ENCODE measurements around the gene PCOLCE2.

DNA sequence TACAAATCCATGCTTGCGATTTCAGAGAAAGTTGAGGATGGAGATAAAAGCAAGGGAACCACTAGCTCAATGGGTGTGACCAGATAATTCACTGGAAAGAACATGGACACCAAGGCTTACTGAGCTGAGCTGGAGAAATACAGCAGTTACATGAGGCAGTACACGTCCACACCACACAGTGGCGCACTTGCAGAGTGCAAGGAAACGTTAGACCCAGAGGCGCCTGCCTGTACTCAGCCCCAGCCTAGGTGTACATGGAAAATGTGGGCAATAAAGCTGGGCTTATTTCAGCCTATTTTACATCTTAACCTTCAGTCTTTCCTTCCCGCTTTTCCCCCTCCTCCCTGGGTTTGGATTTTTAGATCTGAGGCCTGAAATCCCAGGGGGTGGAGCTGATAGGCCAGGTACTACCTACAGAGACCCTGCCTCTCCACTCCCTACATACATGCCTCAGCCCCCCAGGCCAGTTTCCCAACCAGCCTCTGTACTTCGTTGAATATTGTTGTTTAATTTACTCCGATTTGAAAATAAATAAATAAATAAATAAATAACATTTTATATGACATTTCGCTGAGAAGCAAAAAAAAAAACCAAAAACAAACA is 60.1 kb downstream of the PCOLCE2 start:
- TF ChIP-seq EP300 (IDR thresholded peaks at IDR 0.05; ENCODE audit: borderline replicate concordance) (no peak), YY1 (IDR thresholded peaks at IDR 0.05; ENCODE audit: low read depth) (no peak), RAD21 (IDR thresholded peaks at IDR 0.05; ENCODE audit: low read depth) (peak; percentile 95), CEBPB (IDR thresholded peaks at IDR 0.05) (no peak), NFIC (IDR thresholded peaks at IDR 0.05) (no peak), TAF1 (IDR thresholded peaks at IDR 0.05; ENCODE audit: low read depth) (no peak), TEAD4 (IDR thresholded peaks at IDR 0.05) (no peak)
- TF ChIP-seq, protein P1, sequence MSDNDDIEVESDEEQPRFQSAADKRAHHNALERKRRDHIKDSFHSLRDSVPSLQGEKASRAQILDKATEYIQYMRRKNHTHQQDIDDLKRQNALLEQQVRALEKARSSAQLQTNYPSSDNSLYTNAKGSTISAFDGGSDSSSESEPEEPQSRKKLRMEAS (IDR thresholded peaks at IDR 0.05), result no peak
- TF ChIP-seq, protein P2, sequence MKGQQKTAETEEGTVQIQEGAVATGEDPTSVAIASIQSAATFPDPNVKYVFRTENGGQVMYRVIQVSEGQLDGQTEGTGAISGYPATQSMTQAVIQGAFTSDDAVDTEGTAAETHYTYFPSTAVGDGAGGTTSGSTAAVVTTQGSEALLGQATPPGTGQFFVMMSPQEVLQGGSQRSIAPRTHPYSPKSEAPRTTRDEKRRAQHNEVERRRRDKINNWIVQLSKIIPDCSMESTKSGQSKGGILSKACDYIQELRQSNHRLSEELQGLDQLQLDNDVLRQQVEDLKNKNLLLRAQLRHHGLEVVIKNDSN (IDR thresholded peaks at IDR 0.05), result no peak
- TF ChIP-seq, protein P3, sequence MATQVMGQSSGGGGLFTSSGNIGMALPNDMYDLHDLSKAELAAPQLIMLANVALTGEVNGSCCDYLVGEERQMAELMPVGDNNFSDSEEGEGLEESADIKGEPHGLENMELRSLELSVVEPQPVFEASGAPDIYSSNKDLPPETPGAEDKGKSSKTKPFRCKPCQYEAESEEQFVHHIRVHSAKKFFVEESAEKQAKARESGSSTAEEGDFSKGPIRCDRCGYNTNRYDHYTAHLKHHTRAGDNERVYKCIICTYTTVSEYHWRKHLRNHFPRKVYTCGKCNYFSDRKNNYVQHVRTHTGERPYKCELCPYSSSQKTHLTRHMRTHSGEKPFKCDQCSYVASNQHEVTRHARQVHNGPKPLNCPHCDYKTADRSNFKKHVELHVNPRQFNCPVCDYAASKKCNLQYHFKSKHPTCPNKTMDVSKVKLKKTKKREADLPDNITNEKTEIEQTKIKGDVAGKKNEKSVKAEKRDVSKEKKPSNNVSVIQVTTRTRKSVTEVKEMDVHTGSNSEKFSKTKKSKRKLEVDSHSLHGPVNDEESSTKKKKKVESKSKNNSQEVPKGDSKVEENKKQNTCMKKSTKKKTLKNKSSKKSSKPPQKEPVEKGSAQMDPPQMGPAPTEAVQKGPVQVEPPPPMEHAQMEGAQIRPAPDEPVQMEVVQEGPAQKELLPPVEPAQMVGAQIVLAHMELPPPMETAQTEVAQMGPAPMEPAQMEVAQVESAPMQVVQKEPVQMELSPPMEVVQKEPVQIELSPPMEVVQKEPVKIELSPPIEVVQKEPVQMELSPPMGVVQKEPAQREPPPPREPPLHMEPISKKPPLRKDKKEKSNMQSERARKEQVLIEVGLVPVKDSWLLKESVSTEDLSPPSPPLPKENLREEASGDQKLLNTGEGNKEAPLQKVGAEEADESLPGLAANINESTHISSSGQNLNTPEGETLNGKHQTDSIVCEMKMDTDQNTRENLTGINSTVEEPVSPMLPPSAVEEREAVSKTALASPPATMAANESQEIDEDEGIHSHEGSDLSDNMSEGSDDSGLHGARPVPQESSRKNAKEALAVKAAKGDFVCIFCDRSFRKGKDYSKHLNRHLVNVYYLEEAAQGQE (IDR thresholded peaks at IDR 0.05; ENCODE audit: low read depth), result no peak
